CD14-positive monocyte (primary cell): ENCODE results near the gene AGA. TPM values are rescaled to one million over a fixed set of nuclear protein-coding genes. Genes with fewer than 3 reads are reported as not detected.

Experiments used
- DNase-seq, 3 donors: peaks; one replicate each; pipeline ENCODE4 v3.0.0-alpha.2; 2011 to 2022
- H2AFZ ChIP-seq: 2 replicates; pipeline ENCODE4 v1.6.0; 2012; ENCODE audit warnings: mild to moderate bottlenecking, low read depth, low read length, inconsistent platforms; ENCODE audit not compliant: insufficient read depth, poor library complexity, severe bottlenecking
- H3K27ac ChIP-seq, 2 donors: 1 replicate in 1 of 2; 2 replicates in 1 of 2; pipeline ENCODE4 v1.5.1; 2012 to 2013; ENCODE audit warnings: low read length in 2 of 2, control low read depth in 1 of 2, inconsistent platforms in 1 of 2, low read depth in 1 of 2, mild to moderate bottlenecking in 1 of 2
- H3K27me3 ChIP-seq, 2 donors: one replicate each; pipeline versions ENCODE4 v1.6.0 to v1.6.1; 2011 to 2013; ENCODE audit warnings: low read length in 2 of 2; ENCODE audit not compliant: control insufficient read depth in 2 of 2, insufficient read depth in 2 of 2
- H3K36me3 ChIP-seq, 2 donors: replicated peaks in 1 of 2; 1 replicate in 1 of 2; 2 replicates in 1 of 2; pipeline versions ENCODE4 v1.5.1 to v1.6.1; 2012 to 2013; ENCODE audit warnings: low read length in 2 of 2, control low read depth in 1 of 2, inconsistent platforms in 1 of 2, mild to moderate bottlenecking in 1 of 2; ENCODE audit not compliant: insufficient read depth in 2 of 2, control insufficient read depth in 1 of 2
- H3K4me1 ChIP-seq, 2 donors: 1 replicate in 1 of 2; 2 replicates in 1 of 2; pipeline versions ENCODE4 v1.5.1 to v1.6.1; 2012 to 2013; ENCODE audit warnings: low read length in 2 of 2, control low read depth in 1 of 2, inconsistent platforms in 1 of 2, mild to moderate bottlenecking in 1 of 2, moderate library complexity in 1 of 2; ENCODE audit not compliant: insufficient read depth in 2 of 2, control insufficient read depth in 1 of 2
- H3K4me2 ChIP-seq: replicated peaks from 2 replicates; pipeline ENCODE3; 2012; ENCODE audit warnings: low read length, moderate library complexity, mild to moderate bottlenecking; ENCODE audit not compliant: poor library complexity, severe bottlenecking; ENCODE audit errors: extremely low read depth
- H3K4me3 ChIP-seq, 3 experiments: fragments of 200-600 bp in 1 of 3; sonication (generic) in 1 of 3; replicated peaks in 1 of 3; 1 replicate in 2 of 3; 2 replicates in 1 of 3; pipeline ENCODE4 v1.5.1; 2011 to 2013; ENCODE audit warnings: low read length in 3 of 3, mild to moderate bottlenecking in 3 of 3, control low read depth in 2 of 3, low read depth in 2 of 3, inconsistent platforms in 1 of 3, moderate library complexity in 1 of 3
- H3K79me2 ChIP-seq: 2 replicates; pipeline ENCODE4 v1.6.0; 2012; ENCODE audit warnings: mild to moderate bottlenecking, control low read depth, inconsistent platforms, low read length, moderate library complexity; ENCODE audit not compliant: insufficient read depth
- H3K9ac ChIP-seq: 2 replicates; pipeline ENCODE4 v1.6.0; 2017; ENCODE audit warnings: low read length, mild to moderate bottlenecking; ENCODE audit not compliant: insufficient read depth, poor library complexity, severe bottlenecking
- H3K9me3 ChIP-seq, 2 donors: replicated peaks in 1 of 2; 1 replicate in 1 of 2; 2 replicates in 1 of 2; pipeline versions ENCODE4 v1.5.1 to v1.6.1; 2012 to 2013; ENCODE audit warnings: low read length in 2 of 2, control low read depth in 1 of 2; ENCODE audit not compliant: control insufficient read depth in 1 of 2, insufficient read depth in 1 of 2
- H4K20me1 ChIP-seq: 2 replicates; pipeline ENCODE4 v1.6.0; 2012; ENCODE audit warnings: mild to moderate bottlenecking, low read length, control low read depth, moderate library complexity; ENCODE audit not compliant: insufficient read depth
- H3K27ac Mint-ChIP-seq, 7 donors: one replicate each; pipeline ENCODE4 v1.8.0; 2020; ENCODE audit warnings: mild to moderate bottlenecking in 7 of 7, mixed read lengths in 7 of 7, moderate library complexity in 6 of 7, inconsistent platforms in 2 of 7
- H3K27me3 Mint-ChIP-seq, 3 donors: one replicate each; pipeline ENCODE4 v1.8.0; 2021 to 2022; ENCODE audit warnings: low read depth in 3 of 3, mild to moderate bottlenecking in 3 of 3, mixed read lengths in 3 of 3, moderate library complexity in 3 of 3, inconsistent platforms in 1 of 3
- H3K36me3 Mint-ChIP-seq, 2 donors: one replicate each; pipeline ENCODE4 v1.8.0; 2020; ENCODE audit warnings: mixed read lengths in 2 of 2, inconsistent platforms in 1 of 2, mild to moderate bottlenecking in 1 of 2
- H3K4me1 Mint-ChIP-seq: one replicate; pipeline ENCODE4 v1.8.0; 2020; ENCODE audit warnings: mild to moderate bottlenecking, mixed read lengths
- H3K4me3 Mint-ChIP-seq, 2 donors: one replicate each; pipeline ENCODE4 v1.8.0; 2020; ENCODE audit warnings: mild to moderate bottlenecking in 2 of 2, mixed read lengths in 2 of 2, moderate library complexity in 1 of 2
- H3K9me3 Mint-ChIP-seq, 7 donors: one replicate each; pipeline ENCODE4 v1.8.0; 2020 to 2022; ENCODE audit warnings: mixed read lengths in 7 of 7, mild to moderate bottlenecking in 6 of 7, moderate library complexity in 6 of 7, inconsistent platforms in 2 of 7
- CTCF ChIP-seq: fragments of 200-600 bp; IDR thresholded peaks from one replicate; pipeline ENCODE4 v1.8.0; 2022; ENCODE audit warnings: antibody characterized with exemption, mild to moderate bottlenecking
- WGBS: methylation state at CpG from one replicate; pipeline ENCODE4 v1.1.5; 2013; ENCODE audit warnings: missing lambda C conversion rate; ENCODE audit not compliant: insufficient coverage; 5-methylcytosine and 5-hydroxymethylcytosine counted together
- intact Hi-C, 2 donors: fragments of 100-400 bp; cut with micrococcal nuclease; formaldehyde crosslinking; loops; one replicate each; pipeline versions ENCODE4 v1.15.0 to v1.15.1; 2023
- polyA plus RNA-seq, 3 donors: library from polyadenylated mRNA; depleted of rRNA in 1 of 3; unstranded in 2 of 3; stranded (reverse) in 1 of 3; fragments of 300-500 nt in 2 of 3; fragments of >200 nt in 1 of 3; fragmentation: Illumina TruSeq in 2 of 3; gene quantifications; 1 replicate in 2 of 3; 2 replicates in 1 of 3; pipeline ENCODE4 v1.2.3, GENCODE V29; 2012 to 2021

Gene AGA
- polyA plus RNA-seq, 3 donors = 23.0 to 43.1 (median 27.4) TPM

- Mint-ChIP-seq H3K9me3 (peaks cover 0 to 3% (median 0%) of the 10 kb centered on the region in 7 donors), H3K36me3 (peaks cover 2 to 3% of the 10 kb centered on the region in 2 donors), H3K4me3 (no peak overlapping the region), H3K27ac (no peak overlapping the region), H3K27me3 (no peaks in the 10 kb centered on the region), H3K4me1 (peaks cover 6% of the 10 kb centered on the region)
- TF ChIP-seq CTCF = no peak
- no peak overlapping the region for H3K9ac ChIP-seq
- no peaks in the 10 kb centered on the region for H3K9me3 ChIP-seq
- H3K4me2 ChIP-seq = no peak overlapping the region
- intact Hi-C loops = no loop called here
- peaks cover 0 to 6% of the 10 kb centered on the region in 2 donors for H3K4me1 ChIP-seq
- no peaks in the 10 kb centered on the region for H3K79me2 ChIP-seq
- H3K36me3 ChIP-seq = no peaks in the 10 kb centered on the region
- H4K20me1 ChIP-seq = no peaks in the 10 kb centered on the region
- DNase-seq = no peak
- H3K27ac ChIP-seq = no peak overlapping the region
- no peak overlapping the region for H3K4me3 ChIP-seq
- no peak overlapping the region for H2AFZ ChIP-seq
- no peaks in the 10 kb centered on the region for H3K27me3 ChIP-seq
These were observed 10.9 kb upstream of the AGA start for GRCh38 chr4:177453116-177453515.

- Mint-ChIP-seq H3K27me3 (no peaks in the 10 kb centered on the region), H3K27ac (no peak overlapping the region), H3K4me1 (peaks cover 8% of the 10 kb centered on the region), H3K36me3 (peaks cover 2 to 3% of the 10 kb centered on the region in 2 donors), H3K4me3 (no peak overlapping the region), H3K9me3 (peaks cover 0 to 3% (median 0%) of the 10 kb centered on the region in 7 donors)
- Histone ChIP-seq H3K4me2 (no peak overlapping the region), H2AFZ (no peak overlapping the region), H4K20me1 (no peaks in the 10 kb centered on the region), H3K9ac (no peak overlapping the region), H3K27me3 (no peaks in the 10 kb centered on the region), H3K79me2 (no peaks in the 10 kb centered on the region), H3K36me3 (no peaks in the 10 kb centered on the region), H3K9me3 (no peaks in the 10 kb centered on the region), H3K4me3 (no peak overlapping the region), H3K27ac (no peak overlapping the region), H3K4me1 (peaks cover 0 to 6% of the 10 kb centered on the region in 2 donors)
- 100% methylated on average over 1 of the region's 1 CpG for WGBS
- DNase-seq = no peak
- intact Hi-C loops = no loop called here
- no peak for TF ChIP-seq CTCF
These were observed 8.9 kb upstream of the AGA start for GRCh38 chr4:177451108-177451500.
